Measurements from ENCODE around the gene MCTP1. TPM values are rescaled to one million over a fixed set of nuclear protein-coding genes. Genes with fewer than 3 reads are reported as not detected.

Gene MCTP1
- total RNA-seq, 1 donor from 2014 or later, result 9.1 TPM

GRCh38 chr5:95283761-95284571 is 928 bp downstream of the MCTP1 start:
- Mint-ChIP-seq H3K9me3 (no peaks in the 10 kb centered on the region), H3K4me3 (peak overlapping the region; percentile 77), H3K4me1 (peaks cover 29% of the 10 kb centered on the region), H3K36me3 (no peaks in the 10 kb centered on the region), H3K27ac (no peak overlapping the region), H3K27me3 (ENCODE audit: low read depth) (peaks cover 63% of the 10 kb centered on the region)
- TF ChIP-seq, protein P1, sequence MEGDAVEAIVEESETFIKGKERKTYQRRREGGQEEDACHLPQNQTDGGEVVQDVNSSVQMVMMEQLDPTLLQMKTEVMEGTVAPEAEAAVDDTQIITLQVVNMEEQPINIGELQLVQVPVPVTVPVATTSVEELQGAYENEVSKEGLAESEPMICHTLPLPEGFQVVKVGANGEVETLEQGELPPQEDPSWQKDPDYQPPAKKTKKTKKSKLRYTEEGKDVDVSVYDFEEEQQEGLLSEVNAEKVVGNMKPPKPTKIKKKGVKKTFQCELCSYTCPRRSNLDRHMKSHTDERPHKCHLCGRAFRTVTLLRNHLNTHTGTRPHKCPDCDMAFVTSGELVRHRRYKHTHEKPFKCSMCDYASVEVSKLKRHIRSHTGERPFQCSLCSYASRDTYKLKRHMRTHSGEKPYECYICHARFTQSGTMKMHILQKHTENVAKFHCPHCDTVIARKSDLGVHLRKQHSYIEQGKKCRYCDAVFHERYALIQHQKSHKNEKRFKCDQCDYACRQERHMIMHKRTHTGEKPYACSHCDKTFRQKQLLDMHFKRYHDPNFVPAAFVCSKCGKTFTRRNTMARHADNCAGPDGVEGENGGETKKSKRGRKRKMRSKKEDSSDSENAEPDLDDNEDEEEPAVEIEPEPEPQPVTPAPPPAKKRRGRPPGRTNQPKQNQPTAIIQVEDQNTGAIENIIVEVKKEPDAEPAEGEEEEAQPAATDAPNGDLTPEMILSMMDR (IDR thresholded peaks at IDR 0.05; ENCODE audit: unreplicated experiment), result peak; percentile 24
- peak; percentile 43 to 74 for DNase-seq (ENCODE audit: low spot score in 2 of 2, unreplicated experiment in 2 of 2)

GRCh38 chr5:95283022-95283615 is 1.8 kb downstream of the MCTP1 start:
- Mint-ChIP-seq H3K4me3 (peak overlapping the region; percentile 77), H3K27ac (no peak overlapping the region), H3K36me3 (no peaks in the 10 kb centered on the region), H3K9me3 (no peaks in the 10 kb centered on the region), H3K4me1 (peaks cover 29% of the 10 kb centered on the region), H3K27me3 (ENCODE audit: low read depth) (peaks cover 59% of the 10 kb centered on the region)
- DNase-seq (ENCODE audit: low spot score in 2 of 2, unreplicated experiment in 2 of 2), result no peak
- TF ChIP-seq, protein P1 (IDR thresholded peaks at IDR 0.05; ENCODE audit: unreplicated experiment), result no peak

DNA sequence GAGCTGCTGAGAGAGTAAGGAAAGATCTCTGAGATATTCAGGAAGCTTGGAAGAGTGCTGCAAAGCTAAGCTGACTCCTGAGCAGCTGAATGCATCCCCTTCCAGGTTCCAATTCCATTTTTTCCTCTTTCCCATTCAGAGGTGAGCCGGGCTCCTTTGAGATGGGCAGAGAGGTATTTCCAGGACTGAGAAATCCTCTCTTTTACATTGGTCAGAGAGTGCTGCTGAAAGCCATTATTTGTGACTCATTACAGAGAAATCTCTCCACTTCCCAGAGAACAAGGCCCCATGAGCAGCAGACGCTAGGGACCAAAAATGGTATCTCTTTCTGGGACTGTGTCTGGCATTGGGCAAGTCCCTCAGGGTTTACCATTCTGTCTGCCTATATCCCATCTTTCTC is 3.7 kb downstream of the MCTP1 start:
- TF ChIP-seq, protein P1 (IDR thresholded peaks at IDR 0.05; ENCODE audit: unreplicated experiment), result no peak
- Mint-ChIP-seq H3K27me3 (ENCODE audit: low read depth) (peaks cover 43% of the 10 kb centered on the region), H3K36me3 (no peaks in the 10 kb centered on the region), H3K4me3 (no peak overlapping the region), H3K4me1 (peaks cover 29% of the 10 kb centered on the region), H3K9me3 (no peaks in the 10 kb centered on the region), H3K27ac (no peak overlapping the region)
- DNase-seq (ENCODE audit: low spot score in 2 of 2, unreplicated experiment in 2 of 2), result no peak

DNA sequence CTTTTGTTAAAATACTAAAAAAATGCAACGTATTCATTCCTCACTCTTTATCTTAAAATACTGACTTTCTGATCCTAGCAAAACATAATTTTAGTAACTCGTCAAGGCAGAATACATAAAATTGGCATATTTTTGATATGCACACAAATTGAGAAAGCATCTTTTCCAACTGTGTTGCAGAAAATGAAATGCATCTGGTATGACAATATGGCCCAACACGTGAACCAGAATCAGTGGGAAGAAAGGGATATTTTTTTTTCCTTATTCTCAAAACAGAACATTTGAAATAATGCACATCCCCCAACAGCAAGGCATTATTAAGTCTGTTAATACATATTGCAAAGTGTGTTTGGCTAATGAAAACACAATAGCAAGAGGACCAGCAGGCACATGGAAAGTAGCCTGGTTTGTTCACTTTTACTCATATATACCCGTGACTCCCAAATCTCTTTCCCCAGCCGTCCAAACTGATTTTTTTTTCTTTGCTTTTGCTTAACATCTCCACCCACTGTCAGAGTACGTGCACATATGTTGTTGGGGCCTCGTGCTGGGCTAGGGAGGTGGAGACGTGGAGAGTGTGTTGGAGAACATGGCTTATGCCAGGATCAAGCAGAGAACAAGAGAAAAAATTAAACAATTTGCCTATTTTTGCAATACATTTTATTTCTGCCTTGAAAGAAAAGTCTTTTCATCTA is 4.3 kb downstream of the MCTP1 start:
- no peak overlapping the region for H3K27ac Mint-ChIP-seq
- H3K4me3 Mint-ChIP-seq, result no peak overlapping the region
- no peaks in the 10 kb centered on the region for H3K36me3 Mint-ChIP-seq
- no peaks in the 10 kb centered on the region for H3K9me3 Mint-ChIP-seq
- H3K4me1 Mint-ChIP-seq, result peaks cover 28% of the 10 kb centered on the region
- no peak for DNase-seq (ENCODE audit: low spot score in 2 of 2, unreplicated experiment in 2 of 2)
- TF ChIP-seq, protein P1 (IDR thresholded peaks at IDR 0.05; ENCODE audit: unreplicated experiment), result no peak
- peaks cover 37% of the 10 kb centered on the region for H3K27me3 Mint-ChIP-seq (ENCODE audit: low read depth)

DNA sequence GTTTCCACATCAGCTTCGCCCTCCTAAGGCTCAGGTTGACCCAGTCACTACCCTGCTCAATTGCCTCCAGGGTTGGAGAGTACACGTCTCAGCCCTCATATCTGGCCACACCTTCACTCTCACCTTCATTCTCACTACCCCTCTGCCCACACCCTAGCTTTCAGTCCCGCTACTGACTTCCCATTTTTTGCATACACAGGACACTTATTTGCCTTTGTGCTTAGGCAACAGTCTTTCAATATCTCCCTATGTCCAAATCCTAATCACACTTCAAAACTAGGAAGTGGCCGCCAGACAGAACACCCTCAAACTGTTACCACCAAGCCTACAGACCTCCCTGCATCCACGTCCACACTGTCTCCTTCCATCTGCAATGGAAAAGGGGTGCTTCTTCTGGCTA is 10.9 kb downstream of the MCTP1 start:
- Mint-ChIP-seq H3K4me1 (no peaks in the 10 kb centered on the region), H3K27ac (no peak overlapping the region), H3K36me3 (no peaks in the 10 kb centered on the region), H3K9me3 (peaks cover 3% of the 10 kb centered on the region), H3K4me3 (no peak overlapping the region), H3K27me3 (ENCODE audit: low read depth) (peaks cover 2% of the 10 kb centered on the region)
- no peak for DNase-seq (ENCODE audit: low spot score in 2 of 2, unreplicated experiment in 2 of 2)
- TF ChIP-seq, protein P1 (IDR thresholded peaks at IDR 0.05; ENCODE audit: unreplicated experiment), result no peak
